Activated T-cell treated with anti-CD3 and anti-CD28 coated beads for 4 hours (primary cell): ENCODE measurements around the gene RNF123.
A peak's percentile ranks its signal among the peaks of the same experiment; 100 is the strongest.
"Not testable (repeated sequence)": the region's sequence is repeated elsewhere in the genome, so short reads cannot be mapped to it uniquely, and the experiment has no call there.

Source experiments
- DNase-seq: peaks from one replicate; pipeline ENCODE4 v3.0.0-alpha.2; 2020

Gene RNF123

GRCh38 chr3:49683162-49683561 lies 6.2 kb upstream of the RNF123 start:
- no peak for DNase-seq

DNA sequence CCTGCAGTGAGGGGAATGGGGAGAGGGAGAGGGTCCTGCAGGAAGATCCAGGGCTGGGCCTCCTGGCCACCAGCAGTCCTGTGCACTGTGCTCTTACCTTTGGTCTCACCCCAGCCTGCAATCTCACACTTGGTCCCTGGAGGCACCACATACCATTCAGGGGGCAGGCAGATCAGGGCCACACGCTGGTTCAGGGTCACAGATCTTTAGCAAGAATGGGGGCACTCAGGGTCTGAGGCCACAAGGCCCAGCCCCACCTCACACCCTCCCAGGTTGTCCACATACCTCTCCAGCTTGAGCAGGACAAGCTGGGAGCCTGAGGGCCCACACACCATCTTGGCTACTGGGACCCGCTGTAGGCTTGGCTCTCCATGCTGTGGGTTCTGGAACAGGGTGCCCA lies 4.9 kb upstream of the RNF123 start:
- not testable (repeated sequence) for DNase-seq

DNA sequence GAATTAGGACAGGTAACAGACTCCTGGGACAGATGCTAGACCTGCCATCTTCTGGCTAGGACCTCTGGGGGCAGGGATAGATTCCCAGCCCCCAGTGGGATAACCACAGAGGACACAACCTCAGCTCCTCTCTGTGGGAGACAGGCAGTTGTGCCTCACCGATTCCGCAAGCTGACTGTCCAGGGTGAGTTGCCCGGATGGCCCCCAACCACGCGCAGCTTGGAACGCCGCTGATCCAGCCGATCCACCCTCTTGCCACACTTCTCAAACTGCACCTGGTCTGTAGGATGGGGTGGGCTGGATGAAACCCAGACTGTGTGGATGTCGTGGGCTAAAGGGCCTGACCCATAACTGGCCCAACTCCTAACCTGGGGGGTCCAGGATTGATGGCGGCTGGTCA lies 4.3 kb upstream of the RNF123 start:
- not testable (repeated sequence) for DNase-seq

DNA sequence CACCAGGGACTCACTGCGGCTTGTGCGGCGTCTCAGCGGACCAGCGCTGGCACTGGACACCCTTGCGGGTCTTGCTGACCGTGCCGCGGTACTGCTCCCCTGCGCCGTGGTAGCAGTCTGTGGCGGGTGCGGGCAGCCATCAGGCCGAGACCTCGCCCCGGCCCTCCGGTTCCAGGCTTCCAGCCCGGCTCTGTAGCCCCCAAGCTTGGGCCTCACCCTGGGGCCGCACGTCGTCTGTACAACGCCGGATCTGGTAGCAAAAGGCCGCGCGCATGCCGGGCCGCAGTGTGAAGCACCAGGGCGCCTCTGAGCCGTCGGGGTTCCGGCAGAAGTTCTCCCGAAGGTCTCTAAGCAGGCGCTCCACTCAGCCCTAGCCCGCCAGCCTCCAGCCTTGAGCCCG lies 3.5 kb upstream of the RNF123 start:
- DNase-seq = not testable (repeated sequence)

GRCh38 chr3:49686346-49686745 lies 3.0 kb upstream of the RNF123 start:
- DNase-seq = not testable (repeated sequence)

GRCh38 chr3:49686769-49687423 lies 2.5 kb upstream of the RNF123 start:
- DNase-seq = not testable (repeated sequence)

- not testable (repeated sequence) for DNase-seq
Observed at GRCh38 chr3:49687424-49687795, 1.9 kb upstream of the RNF123 start.

- DNase-seq = not testable (repeated sequence)
Observed at GRCh38 chr3:49688338-49689045, 865 bp upstream of the RNF123 start.

DNA sequence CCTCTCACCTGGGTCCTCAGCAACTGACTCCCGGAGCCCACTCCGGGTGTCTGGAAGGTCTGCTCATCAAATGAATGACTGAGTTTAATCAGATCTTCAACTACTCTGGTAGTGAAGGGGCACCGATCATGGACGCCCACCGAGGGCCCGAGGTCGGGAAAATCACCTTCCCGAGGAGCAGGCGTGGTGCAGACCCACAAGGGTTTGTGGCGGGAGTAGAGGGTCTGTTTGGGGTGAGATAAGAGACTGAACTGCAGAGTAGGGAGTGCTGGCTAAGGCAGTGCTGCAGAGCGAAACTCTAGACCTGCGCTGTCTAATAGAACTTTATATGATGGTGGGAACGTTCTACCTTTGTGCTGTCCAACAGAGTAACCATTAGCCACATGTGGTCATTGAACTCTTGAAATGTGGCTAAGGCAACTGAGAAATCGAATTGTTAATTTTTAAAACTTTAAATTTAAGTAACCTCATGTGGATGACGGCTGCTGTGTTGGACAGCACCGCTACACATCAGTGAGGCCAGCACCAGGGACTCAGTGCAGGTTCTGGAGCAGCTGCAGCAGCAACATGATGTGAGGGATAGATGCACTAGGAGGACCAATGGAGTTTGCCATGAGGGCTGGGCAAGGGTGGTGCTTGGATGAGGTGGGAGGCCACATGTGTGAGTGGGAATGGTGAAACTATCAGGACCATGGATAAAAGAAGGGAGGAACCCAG lies 709 bp downstream of the RNF123 start:
- DNase-seq = not testable (repeated sequence)

- DNase-seq = not testable (repeated sequence)
Observed at GRCh38 chr3:49690856-49691255, 1.5 kb downstream of the RNF123 start.

GRCh38 chr3:49691481-49691880 lies 2.1 kb downstream of the RNF123 start:
- not testable (repeated sequence) for DNase-seq

DNA sequence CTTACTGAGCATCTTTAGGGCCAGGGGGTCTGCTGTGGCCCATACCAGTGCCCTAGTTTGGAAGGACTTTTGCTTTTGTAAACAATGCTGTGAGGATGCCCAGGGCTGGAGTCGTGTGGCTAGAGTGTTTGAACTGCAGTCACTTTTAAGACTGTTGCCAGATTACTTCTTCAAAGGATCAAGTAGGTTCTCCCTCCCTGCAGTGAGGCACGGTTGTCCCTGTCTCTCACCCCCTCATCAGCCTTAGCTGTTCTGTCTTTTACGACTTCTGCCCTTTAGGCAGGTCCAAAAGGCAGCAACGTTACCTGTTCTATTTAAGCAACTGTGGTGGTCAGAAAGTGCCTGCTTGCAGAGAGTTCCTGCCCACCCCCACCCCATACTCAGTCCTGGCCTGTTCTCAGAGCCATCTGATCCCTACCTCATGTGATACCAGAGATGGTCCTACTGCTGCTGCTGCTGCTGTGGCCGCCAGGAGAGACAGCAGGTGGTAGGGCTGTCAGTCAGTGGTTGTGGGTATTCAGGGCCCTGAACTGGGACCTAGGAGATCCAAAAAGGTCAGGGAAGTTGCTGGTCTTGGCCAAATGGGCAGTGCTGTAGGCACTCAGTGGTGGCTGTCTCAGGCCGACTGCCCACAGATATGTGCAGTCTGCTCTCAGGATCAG lies 5.2 kb downstream of the RNF123 start:
- not testable (repeated sequence) for DNase-seq

GRCh38 chr3:49695350-49696015 lies 6.1 kb downstream of the RNF123 start:
- DNase-seq = not testable (repeated sequence)

GRCh38 chr3:49699281-49699979 lies 10.1 kb downstream of the RNF123 start:
- no peak for DNase-seq

GRCh38 chr3:49700014-49700413 lies 10.7 kb downstream of the RNF123 start:
- no peak for DNase-seq

DNA sequence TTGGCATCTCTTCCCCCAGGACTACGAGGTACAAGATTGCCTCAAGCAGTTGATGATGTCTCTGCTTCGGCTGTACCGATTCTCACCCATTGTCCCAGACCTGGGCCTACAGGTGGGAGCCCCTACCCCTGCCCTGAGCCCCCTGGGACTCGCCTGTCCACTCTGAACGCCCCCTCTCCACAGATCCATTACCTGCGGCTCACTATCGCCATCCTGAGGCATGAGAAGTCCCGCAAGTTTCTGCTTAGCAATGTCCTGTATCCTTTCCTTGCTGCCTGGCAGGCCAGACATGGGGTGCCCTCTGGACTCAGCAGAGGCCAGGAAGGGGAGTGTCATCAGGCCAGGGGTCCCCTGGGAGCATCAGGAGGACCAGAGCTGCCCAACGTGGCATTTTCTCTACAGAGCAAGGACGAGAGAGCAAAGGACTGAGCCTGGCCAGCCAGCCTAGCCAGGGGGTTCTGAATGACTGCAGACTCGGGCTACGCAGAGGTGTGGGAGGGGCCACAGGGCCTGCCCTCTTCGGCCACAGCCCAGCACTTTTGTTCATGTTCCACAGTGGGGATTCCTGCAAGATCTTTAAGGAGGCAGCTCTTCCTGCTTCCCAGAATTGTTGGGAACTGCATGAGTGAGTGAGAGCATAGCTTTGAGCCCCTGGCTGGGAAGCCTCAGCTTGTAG lies 11.2 kb downstream of the RNF123 start:
- no peak for DNase-seq

- no peak for DNase-seq
Observed at GRCh38 chr3:49701388-49702077, 12.2 kb downstream of the RNF123 start.

DNA sequence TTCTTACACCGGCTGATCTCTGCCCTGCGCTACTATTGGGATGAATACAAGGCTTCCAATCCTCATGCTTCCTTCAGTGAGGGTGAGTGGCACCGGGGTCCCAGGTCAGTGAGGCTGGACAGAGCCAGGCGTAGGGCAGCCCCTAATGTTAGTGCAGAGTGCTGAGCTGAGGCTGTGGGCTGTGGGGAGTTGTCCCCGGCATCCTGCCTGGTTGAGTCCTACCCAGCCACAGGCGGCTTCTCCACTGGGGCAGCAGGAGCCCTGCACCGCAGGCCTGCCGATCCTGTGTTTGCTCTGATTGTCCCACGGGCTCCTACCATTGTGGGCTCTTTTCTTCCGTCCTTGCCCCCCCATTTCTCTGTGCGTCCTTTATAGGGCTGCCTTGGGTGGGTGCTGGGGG lies 13.3 kb downstream of the RNF123 start:
- no peak for DNase-seq

DNA sequence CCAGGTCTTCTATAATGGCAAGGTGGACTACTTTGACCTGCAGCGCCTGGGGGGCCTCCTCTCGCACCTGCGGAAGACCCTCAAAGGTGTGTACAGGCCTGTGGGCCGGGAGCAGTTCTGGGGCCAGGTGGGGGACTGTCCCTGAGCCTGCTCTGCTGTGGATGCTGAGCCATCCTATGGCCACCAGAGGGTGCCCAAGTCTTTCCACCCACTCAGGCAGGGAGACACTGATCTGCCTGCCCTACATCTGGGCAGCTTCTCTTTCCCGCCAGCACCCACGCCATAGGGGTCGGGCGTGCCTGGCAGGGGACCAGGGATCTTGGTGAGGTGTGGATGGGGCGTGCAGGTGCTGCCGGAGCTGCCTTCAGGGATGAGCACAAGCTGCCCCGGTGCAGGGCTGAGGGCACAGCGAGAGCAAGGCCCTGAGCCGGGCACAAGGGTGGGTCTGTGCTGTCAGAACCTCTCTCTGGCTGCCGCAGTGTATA lies 14.1 kb downstream of the RNF123 start:
- peak; percentile 47 for DNase-seq

DNA sequence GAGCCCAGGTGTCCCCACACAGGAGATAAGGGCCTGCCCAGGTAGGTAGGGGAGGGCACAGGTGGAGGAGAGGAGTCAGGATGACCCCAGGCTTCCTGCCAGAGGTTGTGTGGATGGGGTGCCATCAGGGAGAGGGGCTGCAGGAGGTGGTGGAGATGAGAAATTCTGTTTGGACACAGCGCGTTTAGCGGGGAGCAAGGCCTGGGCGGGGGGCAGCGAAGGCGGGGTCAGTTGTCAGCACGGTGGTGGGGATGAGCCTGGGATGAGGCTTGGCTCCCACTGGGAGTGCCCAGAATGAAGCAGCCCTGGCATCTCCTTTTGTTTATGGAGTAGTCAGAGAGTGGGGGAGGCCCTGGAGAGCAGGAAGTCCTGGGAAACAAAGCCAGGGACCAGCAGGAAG lies 14.6 kb downstream of the RNF123 start:
- no peak for DNase-seq

DNA sequence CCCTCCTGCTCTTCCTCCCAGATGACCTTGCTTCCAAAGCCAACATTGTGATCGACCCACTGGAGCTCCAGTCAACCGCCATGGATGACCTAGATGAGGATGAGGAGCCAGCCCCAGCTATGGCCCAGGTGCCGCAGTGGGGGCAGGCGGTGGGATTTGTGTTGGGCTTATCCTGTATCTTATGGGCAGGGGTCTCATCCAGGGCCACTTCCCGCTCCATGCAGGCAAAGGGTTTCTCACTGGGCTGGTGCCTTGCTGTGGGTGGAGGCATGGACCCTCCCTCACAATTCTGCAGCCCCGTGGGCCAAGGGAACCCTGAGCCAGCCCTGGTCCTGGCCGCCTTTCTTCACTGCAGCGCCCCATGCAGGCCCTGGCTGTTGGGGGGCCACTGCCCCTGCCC lies 15.3 kb downstream of the RNF123 start:
- no peak for DNase-seq
